AG10803 (cell line): ENCODE measurements around the gene PLD3.

Experiments
- DNase-seq: peaks from one replicate; pipeline ENCODE4 v3.0.0; 2010; ENCODE audit warnings: low read depth
- H3K4me3 ChIP-seq: 2 replicates; pipeline ENCODE4 v1.5.1; 2011; ENCODE audit warnings: mild to moderate bottlenecking, low read length, control low read depth
- TF ChIP-seq, protein P1 (sequence below): conservative IDR thresholded peaks from 2 replicates; pipeline ENCODE4 v1.5.1; 2011; ENCODE audit warnings: mild to moderate bottlenecking, low read length, control low read depth, inconsistent platforms

The PLD3 gene

DNA sequence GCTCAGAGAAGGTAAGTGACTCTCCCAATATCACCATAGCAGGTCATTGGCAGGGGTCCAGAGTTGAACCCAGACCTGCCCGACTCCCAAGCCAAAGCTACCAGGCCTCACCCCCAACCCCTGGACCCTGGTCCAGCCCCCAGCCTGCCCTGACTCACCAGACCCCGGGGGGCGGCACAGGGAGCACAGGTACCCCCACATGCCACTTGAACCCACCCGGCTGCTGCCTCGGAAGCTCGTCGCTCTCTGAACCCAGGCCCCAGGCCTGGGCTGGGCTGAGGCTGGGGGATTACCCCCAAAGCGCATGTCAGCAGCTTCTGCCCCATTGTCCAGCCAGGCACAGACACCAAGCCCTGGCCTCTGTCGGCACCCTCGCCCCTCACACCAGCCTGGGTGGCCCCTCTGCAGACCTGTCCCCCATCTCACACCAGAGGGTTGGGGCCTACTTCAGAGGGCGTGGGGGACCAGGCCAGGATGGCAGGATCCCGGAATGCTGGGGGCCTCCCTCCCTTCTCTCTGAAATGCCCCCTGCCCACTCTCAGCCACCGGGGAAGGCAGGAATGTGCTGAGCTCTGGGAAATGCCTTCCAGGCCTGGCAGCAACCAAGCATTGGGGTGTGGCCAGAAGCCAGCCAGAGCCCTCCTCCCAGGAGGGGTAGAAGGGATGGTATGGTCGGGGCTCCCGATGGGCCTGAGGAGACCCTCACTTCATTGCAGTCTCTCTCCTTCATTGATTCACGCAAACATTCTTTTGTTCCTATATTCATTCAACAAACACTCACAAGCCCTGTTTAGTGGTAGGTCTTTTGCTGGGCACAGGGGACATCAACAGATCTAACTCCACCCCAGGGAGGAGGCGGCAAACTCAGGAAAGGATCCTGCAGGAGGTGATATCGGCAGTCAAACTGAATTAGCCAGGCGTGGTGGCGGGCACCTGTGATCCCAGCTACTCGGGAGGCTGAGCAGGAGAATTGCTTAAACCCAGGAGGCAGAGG, 66.3 kb downstream of the PLD3 start:
- no peak for DNase-seq
- H3K4me3 ChIP-seq: no peak overlapping the region
- TF ChIP-seq, protein P1, sequence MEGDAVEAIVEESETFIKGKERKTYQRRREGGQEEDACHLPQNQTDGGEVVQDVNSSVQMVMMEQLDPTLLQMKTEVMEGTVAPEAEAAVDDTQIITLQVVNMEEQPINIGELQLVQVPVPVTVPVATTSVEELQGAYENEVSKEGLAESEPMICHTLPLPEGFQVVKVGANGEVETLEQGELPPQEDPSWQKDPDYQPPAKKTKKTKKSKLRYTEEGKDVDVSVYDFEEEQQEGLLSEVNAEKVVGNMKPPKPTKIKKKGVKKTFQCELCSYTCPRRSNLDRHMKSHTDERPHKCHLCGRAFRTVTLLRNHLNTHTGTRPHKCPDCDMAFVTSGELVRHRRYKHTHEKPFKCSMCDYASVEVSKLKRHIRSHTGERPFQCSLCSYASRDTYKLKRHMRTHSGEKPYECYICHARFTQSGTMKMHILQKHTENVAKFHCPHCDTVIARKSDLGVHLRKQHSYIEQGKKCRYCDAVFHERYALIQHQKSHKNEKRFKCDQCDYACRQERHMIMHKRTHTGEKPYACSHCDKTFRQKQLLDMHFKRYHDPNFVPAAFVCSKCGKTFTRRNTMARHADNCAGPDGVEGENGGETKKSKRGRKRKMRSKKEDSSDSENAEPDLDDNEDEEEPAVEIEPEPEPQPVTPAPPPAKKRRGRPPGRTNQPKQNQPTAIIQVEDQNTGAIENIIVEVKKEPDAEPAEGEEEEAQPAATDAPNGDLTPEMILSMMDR: no peak

DNA sequence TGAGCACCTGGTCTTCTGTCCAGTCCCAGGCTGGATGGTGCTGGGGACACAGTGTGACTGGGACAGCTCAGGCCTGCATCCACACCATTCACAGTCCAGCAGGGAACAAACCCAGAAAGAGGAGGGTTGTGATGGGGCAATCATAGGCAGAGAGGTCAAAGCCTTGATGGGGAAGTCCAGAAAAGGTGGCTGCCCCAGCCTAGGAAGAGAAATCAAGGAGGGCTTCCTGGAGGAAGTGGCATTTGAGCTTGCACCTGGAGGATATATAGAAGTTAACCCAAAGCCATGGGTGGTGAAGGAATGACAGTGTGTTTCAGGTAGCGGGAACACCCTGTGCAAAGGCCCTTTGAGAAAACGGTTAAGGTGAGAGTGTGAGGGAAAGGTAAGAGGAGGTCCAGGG, 67.3 kb downstream of the PLD3 start:
- TF ChIP-seq, protein P1: no peak

DNA sequence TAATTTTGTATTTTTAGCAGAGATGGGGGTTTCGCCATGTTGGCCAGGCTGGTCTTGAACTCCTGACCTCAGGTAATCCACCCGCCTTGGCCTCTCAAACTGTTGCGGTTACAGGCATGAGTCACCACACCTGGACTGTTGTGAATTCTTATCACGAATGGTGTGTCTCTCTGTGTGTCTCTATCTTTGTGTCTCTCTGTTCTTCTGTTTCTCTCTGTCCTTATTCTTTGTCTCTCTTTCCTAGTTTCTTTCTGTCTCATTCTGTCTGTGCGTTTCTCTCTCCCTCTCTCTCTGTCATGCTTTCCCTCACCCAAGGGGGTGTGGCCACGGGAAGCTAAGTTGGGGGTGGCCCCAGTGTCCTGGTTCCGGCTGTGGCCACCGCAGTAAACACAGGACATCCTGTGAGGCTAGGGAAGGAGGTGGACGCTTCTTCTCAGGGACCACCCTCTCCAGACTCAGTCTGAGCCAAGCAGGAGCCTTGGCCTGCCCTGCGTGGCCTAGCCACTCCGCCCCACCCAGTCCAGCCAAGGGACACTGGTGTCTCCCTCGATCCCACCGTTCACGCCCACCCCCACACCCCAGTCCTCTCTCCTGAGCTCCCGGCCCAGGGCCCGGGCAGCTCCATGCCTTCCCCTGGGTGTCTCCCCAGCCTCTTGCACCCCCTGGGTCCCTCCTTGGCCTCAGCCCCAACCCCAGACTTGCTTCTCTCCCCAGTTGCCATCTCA, 68.6 kb downstream of the PLD3 start:
- no peak overlapping the region for H3K4me3 ChIP-seq
- peak; percentile 33 for DNase-seq
- TF ChIP-seq, protein P1: no peak

More for the DNA sequence above, 67.3 kb downstream of the PLD3 start:
- DNase-seq: no peak
- no peak overlapping the region for H3K4me3 ChIP-seq

DNA sequence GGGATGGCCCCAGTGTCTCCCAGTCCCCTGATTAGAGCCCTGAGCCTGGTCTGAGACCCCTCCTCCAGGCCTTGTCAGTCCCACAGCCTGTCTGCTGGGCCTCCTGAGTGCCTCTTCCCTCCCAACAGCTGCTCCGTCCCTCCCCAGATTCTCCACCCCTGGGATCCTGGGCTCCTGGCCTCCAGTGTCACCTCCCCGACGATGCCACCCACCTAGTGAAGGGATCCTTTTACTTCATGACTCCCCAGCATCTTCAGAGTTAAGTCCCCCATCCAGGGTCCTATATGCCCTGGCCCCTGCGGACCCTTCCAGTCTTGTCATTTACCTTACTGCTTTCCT, 69.1 kb downstream of the PLD3 start:
- no peak for DNase-seq
- TF ChIP-seq, protein P1: no peak
- H3K4me3 ChIP-seq: no peak overlapping the region

DNA sequence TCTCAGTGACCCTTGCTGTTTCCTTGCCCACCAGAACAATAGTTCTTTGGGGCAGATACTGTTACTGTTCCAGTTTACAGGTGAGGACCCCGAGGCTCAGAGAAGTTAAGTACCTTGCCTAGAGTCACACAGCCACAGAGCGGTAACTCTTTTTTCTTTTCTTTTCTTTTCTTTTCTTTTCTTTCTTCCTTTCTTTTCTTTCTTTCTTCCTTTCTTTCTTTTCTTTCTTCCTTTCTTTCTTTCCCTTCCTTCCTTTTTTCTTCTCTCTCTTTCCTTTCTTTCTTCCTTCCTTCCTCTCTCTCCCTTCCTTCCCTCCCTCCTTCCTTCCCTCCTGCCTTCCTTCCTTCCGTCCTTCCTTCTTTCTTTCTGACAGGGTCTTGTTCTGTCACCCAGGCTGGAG, 69.5 kb downstream of the PLD3 start:
- DNase-seq: no peak
- TF ChIP-seq, protein P1: no peak
- no peak overlapping the region for H3K4me3 ChIP-seq

DNA sequence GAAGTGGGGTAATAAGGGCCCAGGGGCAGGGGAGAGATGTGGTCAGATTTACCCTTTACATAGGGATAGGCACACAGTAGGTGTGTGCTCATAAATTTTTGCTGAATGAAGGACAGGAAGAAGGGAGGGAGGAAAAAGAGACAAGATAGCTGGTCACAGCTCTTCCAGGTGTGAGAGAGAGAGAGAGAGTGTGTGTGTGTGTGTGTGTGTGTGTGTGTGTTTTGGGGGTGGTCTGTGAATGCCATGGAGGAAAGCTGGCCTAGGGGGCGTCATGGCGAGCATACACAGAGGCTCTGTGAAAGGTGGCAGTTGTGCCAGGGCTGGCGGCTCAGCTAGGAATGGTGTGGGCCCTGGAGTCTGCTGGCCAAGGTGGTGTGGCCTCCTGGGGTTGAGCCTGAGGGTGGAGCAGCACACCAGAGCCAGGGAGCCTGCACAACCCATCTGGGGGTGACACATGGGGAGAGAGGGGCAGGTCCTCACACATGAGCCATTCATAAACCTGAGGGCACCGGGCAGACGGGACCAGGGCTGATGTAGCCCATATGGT, 70.6 kb downstream of the PLD3 start:
- no peak overlapping the region for H3K4me3 ChIP-seq
- DNase-seq: no peak
- TF ChIP-seq, protein P1: no peak

DNA sequence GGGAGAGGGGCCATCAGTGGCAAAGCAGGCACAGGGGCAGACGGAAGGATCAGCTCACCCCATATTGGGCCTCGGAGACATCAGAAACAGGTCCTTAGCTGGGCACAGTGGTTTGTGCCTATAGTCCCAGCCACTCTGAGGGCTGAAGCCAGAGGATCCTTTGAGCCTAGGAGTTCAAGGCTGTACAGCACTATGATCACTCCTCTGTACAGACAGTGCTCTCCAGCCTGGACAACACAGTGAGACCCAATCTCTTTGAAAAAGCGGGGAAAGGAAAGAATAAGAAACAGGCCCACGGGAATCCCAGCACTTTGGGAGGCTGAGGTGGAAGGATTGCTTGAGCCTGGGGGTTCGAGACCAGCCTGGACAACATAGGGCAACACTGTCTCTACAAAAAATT, 71.3 kb downstream of the PLD3 start:
- H3K4me3 ChIP-seq: no peak overlapping the region
- TF ChIP-seq, protein P1: no peak
- DNase-seq: no peak
